GM23248 (cell line): ENCODE results near the gene HYLS1. TPM values are rescaled to one million over a fixed set of nuclear protein-coding genes. Genes with fewer than 3 reads are reported as not detected.

ENCODE experiments used
- DNase-seq: peaks from one replicate; pipeline ENCODE4 v3.0.0-alpha.2; 2015
- H2AFZ ChIP-seq: fragments of 200-600 bp; sonication (generic); 2 replicates; pipeline ENCODE4 v1.6.1; 2016; ENCODE audit warnings: antibody characterized with exemption
- H3F3A ChIP-seq: fragments of 200-600 bp; sonication (generic); 2 replicates; pipeline ENCODE4 v1.6.1; 2016; ENCODE audit warnings: mild to moderate bottlenecking, antibody characterized with exemption, mixed run types; ENCODE audit not compliant: insufficient read depth
- H3K27ac ChIP-seq: fragments of 200-600 bp; sonication (generic); 2 replicates; pipeline ENCODE4 v1.5.1; 2016; ENCODE audit warnings: mild to moderate bottlenecking
- H3K27me3 ChIP-seq: fragments of 200-600 bp; sonication (generic); replicated peaks from 2 replicates; pipeline ENCODE4 v1.6.1; 2016; ENCODE audit warnings: mild to moderate bottlenecking; ENCODE audit not compliant: insufficient read depth
- H3K36me3 ChIP-seq: fragments of 200-600 bp; sonication (generic); 2 replicates; pipeline ENCODE4 v1.6.1; 2016; ENCODE audit warnings: low read depth, mild to moderate bottlenecking
- H3K4me1 ChIP-seq: fragments of 200-600 bp; sonication (generic); 2 replicates; pipeline ENCODE4 v1.6.1; 2016; ENCODE audit warnings: mild to moderate bottlenecking; ENCODE audit not compliant: insufficient read depth
- H3K4me2 ChIP-seq: fragments of 200-600 bp; sonication (generic); one replicate; pipeline ENCODE4 v1.6.1; 2016; ENCODE audit warnings: mild to moderate bottlenecking; ENCODE audit not compliant: unreplicated experiment
- H3K4me3 ChIP-seq: fragments of 200-600 bp; sonication (generic); 2 replicates; pipeline ENCODE4 v1.5.1; 2016; ENCODE audit warnings: mild to moderate bottlenecking
- H3K79me2 ChIP-seq: fragments of 200-600 bp; sonication (generic); 2 replicates; pipeline ENCODE4 v1.6.1; 2016; ENCODE audit warnings: mild to moderate bottlenecking; ENCODE audit not compliant: insufficient read depth
- H3K9ac ChIP-seq: fragments of 200-600 bp; sonication (generic); 2 replicates; pipeline ENCODE4 v1.6.1; 2016; ENCODE audit warnings: mild to moderate bottlenecking
- H3K9me2 ChIP-seq: fragments of 200-600 bp; sonication (generic); 2 replicates; pipeline ENCODE4 v1.6.1; 2016; ENCODE audit warnings: mixed run types, mild to moderate bottlenecking, moderate library complexity; ENCODE audit not compliant: insufficient read depth
- H3K9me3 ChIP-seq: fragments of 200-600 bp; sonication (generic); one replicate; pipeline ENCODE4 v1.6.1; 2017; ENCODE audit warnings: low read depth
- H4K20me1 ChIP-seq: fragments of 200-600 bp; sonication (generic); 2 replicates; pipeline ENCODE4 v1.6.0; 2016; ENCODE audit not compliant: insufficient read depth
- EZH2 ChIP-seq: fragments of 200-600 bp; sonication (generic); IDR thresholded peaks from 2 replicates; pipeline ENCODE4 v1.6.1; 2018; ENCODE audit warnings: antibody characterized with exemption, mild to moderate bottlenecking; ENCODE audit not compliant: insufficient read depth, poor library complexity, severe bottlenecking
- EZH2phosphoT487 ChIP-seq: fragments of 200-600 bp; sonication (generic); IDR thresholded peaks from 2 replicates; pipeline ENCODE4 v1.6.1; 2018; ENCODE audit warnings: antibody characterized with exemption, moderate library complexity, mild to moderate bottlenecking, low read depth; ENCODE audit not compliant: insufficient read depth
- WGBS, 2 experiments: methylation state at CpG; one replicate each; pipeline ENCODE4 v1.1.6; 2015 to 2017; ENCODE audit warnings: low lambda C conversion rate in 2 of 2, low coverage in 1 of 2; ENCODE audit errors: missing lambda C conversion rate in 2 of 2; 5-methylcytosine and 5-hydroxymethylcytosine counted together
- in situ Hi-C: fragments of 300-500 bp; cut with MboI; formaldehyde crosslinking; loops from 2 replicates; pipeline ENCODE4 v1.15.0; 2020
- polyA plus RNA-seq: library from polyadenylated mRNA; unstranded; fragments of >200 nt; fragmentation: Nextera tagmentation; extraction: Ambion mirVana; gene quantifications from 2 replicates; pipeline ENCODE4 v1.2.1, GENCODE V29; 2016
- total RNA-seq: library from RNA; depleted of rRNA; stranded (reverse); fragments of >200 nt; shearing (Covaris generic); gene quantifications from 2 replicates; pipeline ENCODE4 v1.2.3, GENCODE V29; 2014; rRNA removed

Gene HYLS1
- total and polyA plus RNA-seq, 2 experiments from 2014 or later, result 6.2 to 11.7 TPM

GRCh38 chr11:125947419-125948277 lies 60.2 kb downstream of the HYLS1 start:
- WGBS, 2 experiments, result 72% methylated on average over 22 to 24 of the region's 24 CpGs
- no peak overlapping the region for H3K4me3 ChIP-seq
- no peak overlapping the region for H3K4me2 ChIP-seq
- no peaks in the 10 kb centered on the region for H3K36me3 ChIP-seq
- H3K27ac ChIP-seq, result no peak overlapping the region
- in situ Hi-C loops, result no loop called here
- H3K4me1 ChIP-seq, result peaks cover 3% of the 10 kb centered on the region; the same call in 1 of the 2 replicates
- no peak overlapping the region for H3K9ac ChIP-seq
- H3F3A ChIP-seq, result no peaks in the 10 kb centered on the region
- TF ChIP-seq EZH2 (no peak), EZH2phosphoT487 (no peak)
- no peaks in the 10 kb centered on the region for H3K9me2 ChIP-seq
- DNase-seq, result no peak
- H3K79me2 ChIP-seq, result no peaks in the 10 kb centered on the region
- H3K9me3 ChIP-seq, result no peaks in the 10 kb centered on the region
- H2AFZ ChIP-seq, result no peak overlapping the region
- peaks cover 7% of the 10 kb centered on the region; the same call in 1 of the 2 replicates for H3K27me3 ChIP-seq
- H4K20me1 ChIP-seq, result no peaks in the 10 kb centered on the region

DNA sequence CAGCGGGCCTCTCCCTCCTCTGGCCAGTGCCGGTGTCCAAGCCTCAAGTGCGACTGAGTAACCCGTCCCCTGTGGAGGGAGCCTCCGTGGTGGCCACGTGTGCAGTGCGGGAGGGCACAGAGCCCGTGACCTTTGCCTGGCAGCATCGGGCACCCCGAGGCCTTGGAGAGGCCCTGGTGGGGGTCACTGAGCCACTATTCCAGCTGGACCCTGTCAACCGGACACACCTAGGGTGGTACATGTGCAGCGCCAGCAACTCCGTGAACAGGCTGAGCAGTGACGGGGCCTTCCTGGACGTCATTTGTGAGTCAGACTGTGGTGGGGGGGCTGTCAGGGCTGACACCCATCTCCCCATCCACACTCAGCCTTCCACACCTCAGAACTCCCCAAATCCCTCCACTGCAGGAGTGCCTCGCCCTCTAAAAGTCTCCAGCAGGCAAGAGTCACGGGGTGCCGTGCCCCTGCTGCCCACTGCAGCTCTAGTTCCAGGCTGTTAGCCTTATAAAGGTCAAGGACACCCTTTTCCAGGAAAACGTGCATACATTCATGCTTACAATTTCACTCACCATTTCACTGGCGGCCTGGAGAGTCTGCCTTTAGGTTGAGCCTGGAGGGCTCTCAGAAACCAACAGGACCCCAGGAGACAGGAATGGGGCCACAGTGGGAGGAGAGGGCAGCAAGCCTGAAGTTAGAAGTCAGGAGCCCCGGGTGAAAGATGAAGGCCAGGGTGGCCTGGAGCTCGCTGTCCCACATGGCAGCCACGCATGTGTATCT lies 61.0 kb downstream of the HYLS1 start:
- 72 to 73% methylated on average over 22 of the region's 23 CpGs for WGBS, 2 experiments

DNA sequence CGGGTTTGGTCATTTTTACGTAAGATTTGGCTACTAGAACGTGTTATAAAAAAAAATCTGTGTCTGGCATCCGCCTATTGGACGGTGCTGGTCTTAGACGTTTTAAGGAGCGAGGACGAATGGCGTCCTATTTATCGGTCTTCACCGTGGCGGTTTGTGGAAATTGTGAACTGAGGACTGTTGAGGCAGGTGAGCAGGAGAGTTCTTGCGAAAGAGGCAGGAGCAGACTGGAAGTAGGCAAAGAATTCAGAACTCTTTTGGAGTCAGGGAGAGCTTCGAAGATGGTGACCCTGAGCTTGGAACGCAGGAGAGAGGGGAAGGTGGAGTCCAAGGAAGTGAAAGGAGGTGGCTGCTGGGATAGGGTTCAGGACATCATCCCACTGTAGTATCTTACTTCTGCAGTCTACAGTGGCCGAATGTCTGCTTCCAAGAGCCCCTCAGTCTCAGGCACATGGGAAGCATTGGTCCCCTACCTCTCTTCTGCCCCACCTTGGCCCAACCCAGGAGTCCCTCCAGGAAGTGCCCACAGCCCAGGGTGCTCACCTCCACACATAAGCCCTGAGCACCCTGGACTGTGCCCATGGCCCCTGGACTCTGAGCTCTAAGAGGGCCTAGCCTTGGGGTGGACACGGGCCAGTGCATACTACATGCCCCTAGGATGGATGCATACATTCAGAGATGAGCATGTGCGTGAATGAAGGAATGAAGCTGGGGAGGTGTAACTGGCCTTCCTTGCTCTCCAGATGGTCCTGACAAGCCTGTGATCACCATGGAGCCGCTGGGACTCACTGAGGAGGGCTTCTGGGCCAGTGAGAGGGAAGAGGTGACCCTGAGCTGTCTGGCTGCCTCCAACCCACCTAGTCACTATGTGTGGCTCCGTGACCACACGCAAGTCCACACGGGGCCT lies 62.1 kb downstream of the HYLS1 start:
- peaks cover 11% of the 10 kb centered on the region; the same call in 1 of the 2 replicates for H3K27me3 ChIP-seq
- TF ChIP-seq EZH2phosphoT487, result no peak
- TF ChIP-seq EZH2, result no peak
- H3K36me3 ChIP-seq, result no peaks in the 10 kb centered on the region
- 75 to 78% methylated on average over 22 of the region's 22 CpGs for WGBS, 2 experiments
- no peaks in the 10 kb centered on the region for H3K79me2 ChIP-seq
- H3K27ac ChIP-seq, result no peak overlapping the region
- no peaks in the 10 kb centered on the region for H4K20me1 ChIP-seq
- H3K4me3 ChIP-seq, result no peak overlapping the region
- peaks cover 6% of the 10 kb centered on the region; the same call in 1 of the 2 replicates for H3K4me1 ChIP-seq
- no peaks in the 10 kb centered on the region for H3F3A ChIP-seq
- in situ Hi-C loops, result no loop called here
- no peak overlapping the region for H3K9ac ChIP-seq
- no peaks in the 10 kb centered on the region for H3K9me2 ChIP-seq
- DNase-seq, result no peak
- no peak overlapping the region for H2AFZ ChIP-seq
- H3K9me3 ChIP-seq, result no peaks in the 10 kb centered on the region
- no peak overlapping the region for H3K4me2 ChIP-seq

More for the DNA sequence above, 61.0 kb downstream of the HYLS1 start:
- Histone ChIP-seq H3K79me2 (no peaks in the 10 kb centered on the region), H3F3A (no peaks in the 10 kb centered on the region), H3K4me1 (peaks cover 6% of the 10 kb centered on the region; the same call in 1 of the 2 replicates), H3K9me2 (no peaks in the 10 kb centered on the region), H3K9ac (no peak overlapping the region), H3K9me3 (no peaks in the 10 kb centered on the region), H3K27ac (no peak overlapping the region), H3K36me3 (no peaks in the 10 kb centered on the region), H3K27me3 (peaks cover 11% of the 10 kb centered on the region; the same call in 1 of the 2 replicates), H2AFZ (no peak overlapping the region), H3K4me2 (no peak overlapping the region), H3K4me3 (no peak overlapping the region), H4K20me1 (no peaks in the 10 kb centered on the region)
- TF ChIP-seq EZH2phosphoT487 (no peak), EZH2 (no peak)
- in situ Hi-C loops, result no loop called here
- DNase-seq, result no peak

GRCh38 chr11:125950178-125950490 lies 62.7 kb downstream of the HYLS1 start:
- no peaks in the 10 kb centered on the region for H3F3A ChIP-seq
- no peak overlapping the region for H3K9ac ChIP-seq
- no peak overlapping the region for H3K27ac ChIP-seq
- H3K79me2 ChIP-seq, result no peaks in the 10 kb centered on the region
- TF ChIP-seq EZH2, result no peak
- TF ChIP-seq EZH2phosphoT487, result no peak
- H3K9me3 ChIP-seq, result no peaks in the 10 kb centered on the region
- no peaks in the 10 kb centered on the region for H3K36me3 ChIP-seq
- in situ Hi-C loops, result no loop called here
- peaks cover 11% of the 10 kb centered on the region; the same call in 1 of the 2 replicates for H3K27me3 ChIP-seq
- 81 to 82% methylated on average over 11 of the region's 11 CpGs for WGBS, 2 experiments
- no peak overlapping the region for H3K4me3 ChIP-seq
- H3K4me1 ChIP-seq, result peaks cover 6% of the 10 kb centered on the region; the same call in 1 of the 2 replicates
- no peaks in the 10 kb centered on the region for H3K9me2 ChIP-seq
- H3K4me2 ChIP-seq, result no peak overlapping the region
- H4K20me1 ChIP-seq, result no peaks in the 10 kb centered on the region
- no peak overlapping the region for H2AFZ ChIP-seq
- no peak for DNase-seq

Other genes starting within 250 kb of the HYLS1 start
- not detected in 2 replicates for gene ACRV1, start 206.8 kb upstream of the HYLS1 start, total RNA-seq
- 0.10 and 0.22 TPM in 2 replicates for gene ACRV1, start 206.8 kb upstream of the HYLS1 start, polyA plus RNA-seq
- not detected in 2 replicates for gene PATE1, start 141.4 kb upstream of the HYLS1 start, total RNA-seq
- gene PATE1, start 141.4 kb upstream of the HYLS1 start, polyA plus RNA-seq, result not detected in 2 replicates
- gene PATE2, start 108.8 kb upstream of the HYLS1 start, total RNA-seq, result not detected in 2 replicates
- gene PATE2, start 108.8 kb upstream of the HYLS1 start, polyA plus RNA-seq, result not detected in 2 replicates
- gene PATE3, start 99.5 kb upstream of the HYLS1 start, total RNA-seq, result not detected in 2 replicates
- gene PATE3, start 99.5 kb upstream of the HYLS1 start, polyA plus RNA-seq, result not detected in 2 replicates
- not detected in 2 replicates for gene PATE4, start 54.4 kb upstream of the HYLS1 start, total RNA-seq
- not detected in 2 replicates for gene PATE4, start 54.4 kb upstream of the HYLS1 start, polyA plus RNA-seq
- 8.3 and 11.8 TPM in 2 replicates for gene PUS3, start 15.5 kb downstream of the HYLS1 start, total RNA-seq
- gene PUS3, start 15.5 kb downstream of the HYLS1 start, polyA plus RNA-seq, result 8.4 and 10.7 TPM in 2 replicates
- not detected in 2 replicates for gene DDX25, start 16.8 kb downstream of the HYLS1 start, total RNA-seq
- not detected in 2 replicates for gene DDX25, start 16.8 kb downstream of the HYLS1 start, polyA plus RNA-seq
- gene VSIG10L2, start 58.4 kb downstream of the HYLS1 start, total RNA-seq, result not detected in 2 replicates
- not detected in 2 replicates for gene VSIG10L2, start 58.4 kb downstream of the HYLS1 start, polyA plus RNA-seq
- gene CDON, start 175.2 kb downstream of the HYLS1 start, total RNA-seq, result 8.6 and 10.3 TPM in 2 replicates
- gene CDON, start 175.2 kb downstream of the HYLS1 start, polyA plus RNA-seq, result 2.2 and 2.7 TPM in 2 replicates